ENCODE results near the gene ITGAL. TPM values are rescaled to one million over a fixed set of nuclear protein-coding genes. Genes with fewer than 3 reads are reported as not detected.

The ITGAL gene
- total and polyA plus RNA-seq, 2 of the 13 experiments (the other 11 are each of a cell fraction or from before 2014, with no cell fraction given): 0.86 to 1.2 TPM

DNA sequence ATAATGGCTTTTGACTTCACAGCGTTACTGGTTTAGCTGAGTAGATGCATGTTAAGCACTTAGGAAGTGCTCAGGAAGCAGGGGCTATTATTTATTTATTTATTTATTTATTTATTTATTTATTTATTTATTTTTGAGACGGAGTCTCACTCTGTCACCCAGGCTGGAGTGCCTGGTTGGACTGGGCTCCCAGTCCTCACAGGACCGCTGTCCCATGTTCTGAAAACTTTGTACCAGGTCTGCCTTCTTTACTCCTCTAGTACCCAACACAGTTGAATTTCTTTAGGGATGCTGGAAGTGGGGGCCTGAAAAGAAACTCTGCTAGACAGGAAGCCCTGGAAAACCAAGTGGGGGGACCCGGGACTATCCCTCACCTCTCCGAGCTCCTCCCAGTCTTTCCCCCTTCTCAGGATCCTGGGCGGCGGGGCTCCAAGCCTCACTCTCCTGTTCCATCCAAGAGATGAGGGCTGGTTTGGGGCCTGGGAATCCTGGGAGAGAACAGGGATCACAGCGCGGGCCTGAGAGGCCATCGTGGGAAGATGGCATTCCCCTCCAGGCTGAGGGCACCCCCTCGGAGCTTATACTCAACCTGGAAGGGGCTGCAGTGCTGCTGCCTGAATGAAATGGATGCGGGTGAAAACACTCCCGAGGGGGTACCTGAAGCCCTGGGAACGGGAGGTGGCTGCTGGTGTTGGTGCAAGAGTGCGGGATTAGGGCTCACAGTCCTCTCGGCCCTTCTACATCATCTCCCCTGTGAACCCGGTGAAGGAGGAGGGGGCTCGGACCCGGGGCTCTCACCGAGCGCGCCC lies 98.3 kb downstream of the ITGAL start (continued):
- TF ChIP-seq, protein P1, sequence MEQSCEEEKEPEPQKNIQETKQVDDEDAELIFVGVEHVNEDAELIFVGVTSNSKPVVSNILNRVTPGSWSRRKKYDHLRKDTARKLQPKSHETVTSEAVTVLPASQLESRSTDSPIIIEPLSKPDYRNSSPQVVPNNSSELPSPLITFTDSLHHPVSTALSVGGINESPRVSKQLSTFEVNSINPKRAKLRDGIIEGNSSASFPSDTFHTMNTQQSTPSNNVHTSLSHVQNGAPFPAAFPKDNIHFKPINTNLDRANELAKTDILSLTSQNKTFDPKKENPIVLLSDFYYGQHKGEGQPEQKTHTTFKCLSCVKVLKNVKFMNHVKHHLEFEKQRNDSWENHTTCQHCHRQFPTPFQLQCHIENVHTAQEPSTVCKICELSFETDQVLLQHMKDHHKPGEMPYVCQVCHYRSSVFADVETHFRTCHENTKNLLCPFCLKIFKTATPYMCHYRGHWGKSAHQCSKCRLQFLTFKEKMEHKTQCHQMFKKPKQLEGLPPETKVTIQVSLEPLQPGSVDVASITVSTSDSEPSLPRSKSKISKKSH (CRISPR knock-in tag; IDR thresholded peaks at IDR 0.05; ENCODE audit: borderline replicate concordance): peak; percentile 13; the same call in 1 of the 2 replicates
- peak; percentile 2; the same call in 1 of the 2 replicates for TF ChIP-seq ZNF550 (CRISPR knock-in tag; IDR thresholded peaks at IDR 0.05; ENCODE audit: borderline replicate concordance)
- TF ChIP-seq ZNF780A (CRISPR knock-in tag; IDR thresholded peaks at IDR 0.05): no peak
- no peak for TF ChIP-seq HMG20A (CRISPR knock-in tag; IDR thresholded peaks at IDR 0.05; ENCODE audit: borderline replicate concordance)
- peak in 1 of 2 experiments; percentile 39; a peak in 1 of 4 replicates for TF ChIP-seq POLR2A (IDR thresholded peaks at IDR 0.05; ENCODE audit: insufficient read depth in 1 of 2, low read depth in 2 of 2, low read length in 2 of 2)
- TF ChIP-seq ZZZ3 (CRISPR knock-in tag; IDR thresholded peaks at IDR 0.05; ENCODE audit: borderline replicate concordance): no peak; the same call in 1 of the 2 replicates
- peak; percentile 10; the same call in 1 of the 2 replicates for TF ChIP-seq MEIS2 (CRISPR knock-in tag; IDR thresholded peaks at IDR 0.05)
- TF ChIP-seq KMT2A (CRISPR knock-in tag; IDR thresholded peaks at IDR 0.05): no peak
- TF ChIP-seq JUND (CRISPR knock-in tag; IDR thresholded peaks at IDR 0.05): 0 out of 2 replicates have a peak, but pooled peaks have one; percentile 19
- TF ChIP-seq, protein P2, sequence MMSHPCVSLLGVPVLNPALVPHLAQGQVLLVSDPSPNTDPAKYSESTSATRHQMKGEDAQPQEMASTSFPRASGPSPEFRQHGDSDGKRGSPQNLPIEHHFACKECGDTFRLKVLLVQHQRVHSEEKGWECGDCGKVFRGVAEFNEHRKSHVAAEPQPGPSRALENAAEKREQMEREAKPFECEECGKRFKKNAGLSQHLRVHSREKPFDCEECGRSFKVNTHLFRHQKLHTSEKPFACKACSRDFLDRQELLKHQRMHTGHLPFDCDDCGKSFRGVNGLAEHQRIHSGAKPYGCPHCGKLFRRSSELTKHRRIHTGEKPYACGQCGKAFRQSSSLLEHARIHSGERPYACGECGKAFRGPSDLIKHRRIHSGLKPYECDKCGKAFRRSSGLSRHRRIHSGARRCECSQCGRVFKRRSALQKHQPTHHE (CRISPR knock-in tag; IDR thresholded peaks at IDR 0.05; ENCODE audit: borderline replicate concordance): 0 out of 2 replicates have a peak, but pooled peaks have one; percentile 25
- no peak for TF ChIP-seq ZNF484 (CRISPR knock-in tag; IDR thresholded peaks at IDR 0.05; ENCODE audit: borderline replicate concordance, low read depth)
- TF ChIP-seq KDM5B (CRISPR knock-in tag; IDR thresholded peaks at IDR 0.05; ENCODE audit: borderline replicate concordance): no peak
- TF ChIP-seq, protein P3, sequence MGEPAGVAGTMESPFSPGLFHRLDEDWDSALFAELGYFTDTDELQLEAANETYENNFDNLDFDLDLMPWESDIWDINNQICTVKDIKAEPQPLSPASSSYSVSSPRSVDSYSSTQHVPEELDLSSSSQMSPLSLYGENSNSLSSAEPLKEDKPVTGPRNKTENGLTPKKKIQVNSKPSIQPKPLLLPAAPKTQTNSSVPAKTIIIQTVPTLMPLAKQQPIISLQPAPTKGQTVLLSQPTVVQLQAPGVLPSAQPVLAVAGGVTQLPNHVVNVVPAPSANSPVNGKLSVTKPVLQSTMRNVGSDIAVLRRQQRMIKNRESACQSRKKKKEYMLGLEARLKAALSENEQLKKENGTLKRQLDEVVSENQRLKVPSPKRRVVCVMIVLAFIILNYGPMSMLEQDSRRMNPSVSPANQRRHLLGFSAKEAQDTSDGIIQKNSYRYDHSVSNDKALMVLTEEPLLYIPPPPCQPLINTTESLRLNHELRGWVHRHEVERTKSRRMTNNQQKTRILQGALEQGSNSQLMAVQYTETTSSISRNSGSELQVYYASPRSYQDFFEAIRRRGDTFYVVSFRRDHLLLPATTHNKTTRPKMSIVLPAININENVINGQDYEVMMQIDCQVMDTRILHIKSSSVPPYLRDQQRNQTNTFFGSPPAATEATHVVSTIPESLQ (CRISPR knock-in tag; conservative IDR thresholded peaks at IDR 0.05): no peak
- TF ChIP-seq, protein P4, sequence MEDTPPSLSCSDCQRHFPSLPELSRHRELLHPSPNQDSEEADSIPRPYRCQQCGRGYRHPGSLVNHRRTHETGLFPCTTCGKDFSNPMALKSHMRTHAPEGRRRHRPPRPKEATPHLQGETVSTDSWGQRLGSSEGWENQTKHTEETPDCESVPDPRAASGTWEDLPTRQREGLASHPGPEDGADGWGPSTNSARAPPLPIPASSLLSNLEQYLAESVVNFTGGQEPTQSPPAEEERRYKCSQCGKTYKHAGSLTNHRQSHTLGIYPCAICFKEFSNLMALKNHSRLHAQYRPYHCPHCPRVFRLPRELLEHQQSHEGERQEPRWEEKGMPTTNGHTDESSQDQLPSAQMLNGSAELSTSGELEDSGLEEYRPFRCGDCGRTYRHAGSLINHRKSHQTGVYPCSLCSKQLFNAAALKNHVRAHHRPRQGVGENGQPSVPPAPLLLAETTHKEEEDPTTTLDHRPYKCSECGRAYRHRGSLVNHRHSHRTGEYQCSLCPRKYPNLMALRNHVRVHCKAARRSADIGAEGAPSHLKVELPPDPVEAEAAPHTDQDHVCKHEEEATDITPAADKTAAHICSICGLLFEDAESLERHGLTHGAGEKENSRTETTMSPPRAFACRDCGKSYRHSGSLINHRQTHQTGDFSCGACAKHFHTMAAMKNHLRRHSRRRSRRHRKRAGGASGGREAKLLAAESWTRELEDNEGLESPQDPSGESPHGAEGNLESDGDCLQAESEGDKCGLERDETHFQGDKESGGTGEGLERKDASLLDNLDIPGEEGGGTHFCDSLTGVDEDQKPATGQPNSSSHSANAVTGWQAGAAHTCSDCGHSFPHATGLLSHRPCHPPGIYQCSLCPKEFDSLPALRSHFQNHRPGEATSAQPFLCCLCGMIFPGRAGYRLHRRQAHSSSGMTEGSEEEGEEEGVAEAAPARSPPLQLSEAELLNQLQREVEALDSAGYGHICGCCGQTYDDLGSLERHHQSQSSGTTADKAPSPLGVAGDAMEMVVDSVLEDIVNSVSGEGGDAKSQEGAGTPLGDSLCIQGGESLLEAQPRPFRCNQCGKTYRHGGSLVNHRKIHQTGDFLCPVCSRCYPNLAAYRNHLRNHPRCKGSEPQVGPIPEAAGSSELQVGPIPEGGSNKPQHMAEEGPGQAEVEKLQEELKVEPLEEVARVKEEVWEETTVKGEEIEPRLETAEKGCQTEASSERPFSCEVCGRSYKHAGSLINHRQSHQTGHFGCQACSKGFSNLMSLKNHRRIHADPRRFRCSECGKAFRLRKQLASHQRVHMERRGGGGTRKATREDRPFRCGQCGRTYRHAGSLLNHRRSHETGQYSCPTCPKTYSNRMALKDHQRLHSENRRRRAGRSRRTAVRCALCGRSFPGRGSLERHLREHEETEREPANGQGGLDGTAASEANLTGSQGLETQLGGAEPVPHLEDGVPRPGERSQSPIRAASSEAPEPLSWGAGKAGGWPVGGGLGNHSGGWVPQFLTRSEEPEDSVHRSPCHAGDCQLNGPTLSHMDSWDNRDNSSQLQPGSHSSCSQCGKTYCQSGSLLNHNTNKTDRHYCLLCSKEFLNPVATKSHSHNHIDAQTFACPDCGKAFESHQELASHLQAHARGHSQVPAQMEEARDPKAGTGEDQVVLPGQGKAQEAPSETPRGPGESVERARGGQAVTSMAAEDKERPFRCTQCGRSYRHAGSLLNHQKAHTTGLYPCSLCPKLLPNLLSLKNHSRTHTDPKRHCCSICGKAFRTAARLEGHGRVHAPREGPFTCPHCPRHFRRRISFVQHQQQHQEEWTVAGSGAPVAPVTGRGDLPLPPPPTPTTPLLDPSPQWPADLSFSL (CRISPR knock-in tag; IDR thresholded peaks at IDR 0.05): no peak
- TF ChIP-seq ZNF232 (CRISPR knock-in tag; IDR thresholded peaks at IDR 0.05; ENCODE audit: borderline replicate concordance): no peak; the same call in 1 of the 2 replicates
